SK-N-SH (cell line): ENCODE results near the gene AREL1. TPM values are rescaled to one million over a fixed set of nuclear protein-coding genes. Genes with fewer than 3 reads are reported as not detected.

Experiments
- CTCF ChIA-PET: fragments of 300-600, 350-600 bp; formaldehyde crosslinking; extraction: SDS; loops from one replicate; lab custom pipeline; 2021; lab: Yijun Ruan, JAX
- POLR2A ChIA-PET: fragments of 350-600 bp; sonication (Branson Sonifier 250); formaldehyde crosslinking; extraction: SDS; loops from one replicate; lab custom pipeline; 2020; ENCODE audit warnings: antibody characterized with exemption, inconsistent platforms; lab: Yijun Ruan, JAX
- DNase-seq: peaks from one replicate; pipeline ENCODE4 v3.0.0; 2012
- H2AFZ ChIP-seq: fragments of 200-600 bp; sonication (generic); 2 replicates; pipeline ENCODE4 v1.8.1; 2016; ENCODE audit warnings: antibody characterized with exemption, mild to moderate bottlenecking, low read depth
- H3F3A ChIP-seq: fragments of 200-600 bp; sonication (generic); replicated peaks from 2 replicates; pipeline ENCODE3; 2016; ENCODE audit warnings: antibody characterized with exemption, mild to moderate bottlenecking; ENCODE audit not compliant: insufficient read depth
- H3K27ac ChIP-seq, 2 experiments: fragments of 200-500 bp in 1 of 2; fragments of 200-600 bp in 1 of 2; sonication (Bioruptor generic) in 1 of 2; sonication (generic), shearing (Covaris generic) in 1 of 2; 2 replicates each; pipeline versions ENCODE4 v1.5.1 to v1.6.1; 2014 to 2016; ENCODE audit warnings: low read depth in 2 of 2, inconsistent platforms in 1 of 2, low read length in 1 of 2, mild to moderate bottlenecking in 1 of 2, mixed read lengths in 1 of 2
- H3K27me3 ChIP-seq: fragments of 200-600 bp; sonication (generic), shearing (Covaris generic); 2 replicates; pipeline ENCODE4 v1.6.1; 2016; ENCODE audit warnings: mixed run types; ENCODE audit not compliant: insufficient read depth
- H3K36me3 ChIP-seq, 2 experiments: fragments of 200-500 bp in 1 of 2; fragments of 200-600 bp in 1 of 2; sonication (Bioruptor generic) in 1 of 2; sonication (generic) in 1 of 2; replicated peaks in 1 of 2; 2 replicates each; pipeline versions ENCODE3 to v1.5.1; 2014 to 2016; ENCODE audit warnings: low read length in 1 of 2, mild to moderate bottlenecking in 1 of 2; ENCODE audit not compliant: insufficient read depth in 2 of 2, control insufficient read depth in 1 of 2
- H3K4me1 ChIP-seq, 2 experiments: fragments of 200-500 bp in 1 of 2; fragments of 200-600 bp in 1 of 2; sonication (Bioruptor generic) in 1 of 2; sonication (generic), shearing (Covaris generic) in 1 of 2; 2 replicates each; pipeline versions ENCODE4 v1.5.1 to v1.6.1; 2014 to 2016; ENCODE audit warnings: low read depth in 1 of 2, low read length in 1 of 2, mixed run types in 1 of 2; ENCODE audit not compliant: insufficient read depth in 2 of 2, control insufficient read depth in 1 of 2
- H3K4me2 ChIP-seq: fragments of 200-600 bp; sonication (generic), shearing (Covaris generic); 2 replicates; pipeline ENCODE4 v1.6.1; 2017; ENCODE audit warnings: mixed run types
- H3K4me3 ChIP-seq, 2 experiments: fragments of 200-500 bp in 1 of 2; fragments of 200-600 bp in 1 of 2; sonication (Bioruptor generic) in 1 of 2; sonication (generic), shearing (Covaris generic) in 1 of 2; 2 replicates each; pipeline versions ENCODE4 v1.5.1 to v1.8.1; 2014 to 2016; ENCODE audit warnings: low read depth in 2 of 2, inconsistent platforms in 1 of 2, low read length in 1 of 2, mild to moderate bottlenecking in 1 of 2, mixed read lengths in 1 of 2, moderate library complexity in 1 of 2
- H3K79me2 ChIP-seq: fragments of 200-600 bp; sonication (generic); 2 replicates; pipeline ENCODE4 v1.8.1; 2017; ENCODE audit warnings: mild to moderate bottlenecking; ENCODE audit not compliant: insufficient read depth
- H3K9ac ChIP-seq: fragments of 200-600 bp; sonication (generic); 2 replicates; pipeline ENCODE4 v1.6.1; 2017; ENCODE audit warnings: mixed run types
- H3K9me2 ChIP-seq: fragments of 200-600 bp; sonication (generic); 2 replicates; pipeline ENCODE4 v1.6.1; 2017; ENCODE audit warnings: mixed run types
- H3K9me3 ChIP-seq: fragments of 200-600 bp; sonication (generic); 2 replicates; pipeline ENCODE4 v1.6.1; 2017; ENCODE audit warnings: mixed run types, mild to moderate bottlenecking, moderate library complexity
- H4K20me1 ChIP-seq: fragments of 200-600 bp; sonication (generic); 2 replicates; pipeline ENCODE4 v1.6.1; 2017; ENCODE audit warnings: mild to moderate bottlenecking, mixed run types; ENCODE audit not compliant: insufficient read depth
- ELF1 ChIP-seq: IDR thresholded peaks from 2 replicates; pipeline ENCODE4 v1.4.0; 2012
- EP300 ChIP-seq, 2 experiments: IDR thresholded peaks; 2 replicates each; pipeline versions ENCODE4 v1.4.0 to v1.6.1; 2012; ENCODE audit warnings: borderline replicate concordance in 1 of 2, low read depth in 1 of 2, low read length in 1 of 2
- EZH2phosphoT487 ChIP-seq: fragments of 200-600 bp; sonication (generic); IDR thresholded peaks from 2 replicates; pipeline ENCODE4 v1.6.1; 2017; ENCODE audit warnings: low read depth, mixed run types, mild to moderate bottlenecking, antibody characterized with exemption, moderate library complexity, borderline replicate concordance
- FOSL2 ChIP-seq: IDR thresholded peaks from 2 replicates; pipeline ENCODE4 v1.4.0; 2012; ENCODE audit warnings: low read depth, mild to moderate bottlenecking, moderate library complexity, borderline replicate concordance
- GABPA ChIP-seq: IDR thresholded peaks from 2 replicates; pipeline ENCODE4 v1.4.0; 2012; ENCODE audit warnings: low read depth, mild to moderate bottlenecking
- IRF3 ChIP-seq: fragments of 150-350 bp; IDR thresholded peaks from 2 replicates; pipeline ENCODE4 v1.6.1; 2016; ENCODE audit warnings: mild to moderate bottlenecking, low read depth, low read length
- JUND ChIP-seq: IDR thresholded peaks from 2 replicates; pipeline ENCODE4 v1.4.0; 2012
- MXI1 ChIP-seq: IDR thresholded peaks from 2 replicates; pipeline ENCODE4 v1.6.1; 2012; ENCODE audit warnings: mild to moderate bottlenecking, low read depth, low read length, improper control_type of control experiment
- NFIC ChIP-seq: IDR thresholded peaks from 2 replicates; pipeline ENCODE4 v1.4.0; 2012; ENCODE audit warnings: borderline replicate concordance
- NRF1 ChIP-seq: IDR thresholded peaks from 2 replicates; pipeline ENCODE4 v1.6.1; 2012; ENCODE audit warnings: low read depth, mild to moderate bottlenecking, low read length
- POLR2AphosphoS5 ChIP-seq: IDR thresholded peaks from 2 replicates; pipeline ENCODE4 v1.6.1; 2012; ENCODE audit warnings: low read depth, low read length
- REST ChIP-seq: IDR thresholded peaks from 2 replicates; pipeline ENCODE4 v1.6.1; 2012; ENCODE audit warnings: mild to moderate bottlenecking, low read depth, low read length, moderate library complexity
- SMC3 ChIP-seq: IDR thresholded peaks from 2 replicates; pipeline ENCODE4 v1.6.1; 2012; ENCODE audit warnings: low read depth, low read length, improper control_type of control experiment
- TAF1 ChIP-seq: IDR thresholded peaks from 2 replicates; pipeline ENCODE4 v1.6.1; 2012; ENCODE audit warnings: low read depth, mild to moderate bottlenecking, low read length, moderate library complexity, borderline replicate concordance
- TCF12 ChIP-seq: IDR thresholded peaks from 2 replicates; pipeline ENCODE4 v1.4.0; 2012
- TEAD4 ChIP-seq: IDR thresholded peaks from 2 replicates; pipeline ENCODE4 v1.4.0; 2012; ENCODE audit warnings: mild to moderate bottlenecking, borderline replicate concordance; ENCODE audit not compliant: insufficient read depth
- USF1 ChIP-seq: IDR thresholded peaks from 2 replicates; pipeline ENCODE4 v1.4.0; 2012; ENCODE audit warnings: low read depth, borderline replicate concordance
- WGBS: methylation state at CpG from one replicate; pipeline ENCODE4 v1.1.6; 2017; ENCODE audit warnings: low lambda C conversion rate; 5-methylcytosine and 5-hydroxymethylcytosine counted together
- polyA plus RNA-seq, 3 experiments: library from polyadenylated mRNA; depleted of rRNA; stranded (reverse); fragments of >200 nt; gene quantifications; 2 replicates each; pipeline ENCODE4 v1.2.3, GENCODE V29; 2012
- TF ChIP-seq, protein P1 (sequence below): fragments of 150-350 bp; IDR thresholded peaks from 2 replicates; pipeline ENCODE4 v1.6.1; 2017; ENCODE audit warnings: antibody characterized with exemption, low read length, low read depth, borderline replicate concordance

Gene AREL1
- polyA plus RNA-seq, 1 of the 3 experiments (the other 2 are of a cell fraction) = 35.1 TPM

- no peak for DNase-seq
- no peaks in the 10 kb centered on the region for H3K27me3 ChIP-seq
- H4K20me1 ChIP-seq = no peaks in the 10 kb centered on the region
- no peaks in the 10 kb centered on the region for H3K79me2 ChIP-seq
- peaks cover 0 to 17% of the 10 kb centered on the region in 2 experiments; a peak in 1 of 4 replicates for H3K4me1 ChIP-seq
- H3K27ac ChIP-seq = no peak overlapping the region
- no peak overlapping the region for H2AFZ ChIP-seq
- H3K36me3 ChIP-seq = peaks cover 53 to 84% of the 10 kb centered on the region in 2 experiments
- no peak overlapping the region for H3K4me2 ChIP-seq
- ChIA-PET CTCF (interaction anchor here (1.0 kb wide), 1 partner anchor 53 kb away, joined by 3 read pairs; no protein-coding TSS in a partner anchor), POLR2A (no interaction called here)
- no peak overlapping the region for H3K9ac ChIP-seq
- H3F3A ChIP-seq = peaks cover 20% of the 10 kb centered on the region
- 95% methylated on average over 2 of the region's 2 CpGs for WGBS
- H3K9me3 ChIP-seq = no peaks in the 10 kb centered on the region
- TF ChIP-seq FOSL2 (no peak), MXI1 (no peak), REST (no peak), EP300 (IDR thresholded peaks at IDR 0.05; ENCODE audit: borderline replicate concordance in 1 of 2, low read depth in 1 of 2, low read length in 1 of 2) (no peak), ELF1 (no peak), TCF12 (no peak), POLR2AphosphoS5 (no peak), EZH2phosphoT487 (no peak), TEAD4 (no peak), IRF3 (no peak), JUND (no peak), GABPA (no peak), NRF1 (no peak), USF1 (no peak), NFIC (no peak), TAF1 (no peak), SMC3 (no peak)
- TF ChIP-seq, protein P1, sequence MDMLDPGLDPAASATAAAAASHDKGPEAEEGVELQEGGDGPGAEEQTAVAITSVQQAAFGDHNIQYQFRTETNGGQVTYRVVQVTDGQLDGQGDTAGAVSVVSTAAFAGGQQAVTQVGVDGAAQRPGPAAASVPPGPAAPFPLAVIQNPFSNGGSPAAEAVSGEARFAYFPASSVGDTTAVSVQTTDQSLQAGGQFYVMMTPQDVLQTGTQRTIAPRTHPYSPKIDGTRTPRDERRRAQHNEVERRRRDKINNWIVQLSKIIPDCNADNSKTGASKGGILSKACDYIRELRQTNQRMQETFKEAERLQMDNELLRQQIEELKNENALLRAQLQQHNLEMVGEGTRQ = no peak
- TF ChIP-seq, all 33 proteins: peak for 0
- Histone ChIP-seq H3K9me2 (no peaks in the 10 kb centered on the region), H3K4me3 (no peak overlapping the region)
Observed at GRCh38 chr14:74664717-74665116, 48.2 kb downstream of the AREL1 start.
